Cerebellar cortex (tissue), 1 donor: ENCODE data around the gene ZFPM1.
"Not testable (repeated sequence)": the region's sequence is repeated elsewhere in the genome, so short reads cannot be mapped to it uniquely, and the experiment has no call there.

ENCODE experiments used
- DNase-seq: peaks from one replicate; pipeline ENCODE4 v3.0.0-alpha.2; 2015; ENCODE audit warnings: low spot score

ZFPM1 gene

GRCh38 chr16:88453217-88453531, at the start of gene ZFPM1:
TSS of gene ZFPM1 (plus strand) at chr16:88453280. CDS start at chr16:88453639, 359 bp downstream.
- no peak for DNase-seq

GRCh38 chr16:88403794-88404581, 49.1 kb upstream of the ZFPM1 start:
- DNase-seq, result no peak

- no peak for DNase-seq
Observed at GRCh38 chr16:88404769-88405168, 48.3 kb upstream of the ZFPM1 start.

GRCh38 chr16:88405216-88406060, 47.6 kb upstream of the ZFPM1 start:
- DNase-seq, result no peak

- no peak for DNase-seq
Observed at GRCh38 chr16:88406096-88407041, 46.7 kb upstream of the ZFPM1 start.

GRCh38 chr16:88407042-88407420, 46.0 kb upstream of the ZFPM1 start:
- no peak for DNase-seq

- DNase-seq, result no peak
Observed at GRCh38 chr16:88407807-88408206, 45.3 kb upstream of the ZFPM1 start.

- DNase-seq, result no peak
Observed at GRCh38 chr16:88408561-88409142, 44.4 kb upstream of the ZFPM1 start.

GRCh38 chr16:88409296-88410065, 43.6 kb upstream of the ZFPM1 start:
- DNase-seq, result no peak

- DNase-seq, result not testable (repeated sequence)
Observed at GRCh38 chr16:88410297-88410968, 42.6 kb upstream of the ZFPM1 start.

GRCh38 chr16:88411951-88412576, 41.0 kb upstream of the ZFPM1 start:
- DNase-seq, result no peak

GRCh38 chr16:88412766-88413165, 40.3 kb upstream of the ZFPM1 start:
- DNase-seq, result no peak

- DNase-seq, result no peak
Observed at GRCh38 chr16:88413231-88413630, 39.8 kb upstream of the ZFPM1 start.

- DNase-seq, result no peak
Observed at GRCh38 chr16:88413631-88414030, 39.4 kb upstream of the ZFPM1 start.

- no peak for DNase-seq
Observed at GRCh38 chr16:88414521-88415380, 38.3 kb upstream of the ZFPM1 start.

- no peak for DNase-seq
Observed at GRCh38 chr16:88415381-88415705, 37.7 kb upstream of the ZFPM1 start.

- DNase-seq, result no peak
Observed at GRCh38 chr16:88415713-88416323, 37.3 kb upstream of the ZFPM1 start.

GRCh38 chr16:88416686-88417085, 36.4 kb upstream of the ZFPM1 start:
- DNase-seq, result no peak
